ENCODE data around the gene LAMA1. TPM values are rescaled to one million over a fixed set of nuclear protein-coding genes. Genes with fewer than 3 reads are reported as not detected.

LAMA1 gene
- total RNA-seq, 4 donors from 2014 or later = under 0.01 to 1.0 (median 0.60) TPM

DNA sequence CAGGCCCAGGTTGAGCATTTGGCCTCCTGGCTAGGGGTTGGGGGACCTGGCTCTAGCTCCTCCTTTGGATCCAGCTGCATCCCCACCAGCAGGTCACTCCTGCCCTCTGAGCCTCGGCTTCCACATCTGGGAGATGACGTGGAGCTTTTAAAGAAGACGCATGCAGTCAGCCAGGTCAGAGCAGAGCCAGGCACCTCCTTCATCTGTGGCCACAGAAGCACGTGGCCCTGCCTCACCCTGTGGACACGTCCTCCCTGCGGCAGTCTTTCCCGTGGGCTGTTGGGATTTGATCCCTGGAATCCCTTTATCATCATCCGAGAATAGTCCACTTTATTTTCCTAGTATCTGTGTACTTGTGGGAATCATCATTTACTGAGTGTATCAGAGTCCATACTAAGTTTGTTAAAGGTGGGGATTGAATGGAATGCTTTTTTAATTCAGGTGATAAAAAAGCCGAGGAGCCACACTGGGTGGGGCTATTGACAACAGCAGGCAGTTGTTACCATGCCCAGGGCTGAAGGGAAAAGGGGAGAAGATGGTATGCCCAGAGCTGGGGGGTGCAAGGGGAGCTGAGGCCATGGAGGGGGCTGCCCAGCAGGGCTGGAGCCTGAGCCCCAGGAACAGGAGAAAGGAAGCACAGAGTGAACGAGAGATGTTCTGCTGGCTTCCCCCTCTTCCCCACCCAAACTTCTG is 170.1 kb downstream of the LAMA1 start:
- WGBS, 2 donors (ENCODE audit: low coverage in 1 of 2) = 72 to 83% methylated on average over 4 to 9 of the region's 10 CpGs
- H3K36me3 ChIP-seq = no peaks in the 10 kb centered on the region

DNA sequence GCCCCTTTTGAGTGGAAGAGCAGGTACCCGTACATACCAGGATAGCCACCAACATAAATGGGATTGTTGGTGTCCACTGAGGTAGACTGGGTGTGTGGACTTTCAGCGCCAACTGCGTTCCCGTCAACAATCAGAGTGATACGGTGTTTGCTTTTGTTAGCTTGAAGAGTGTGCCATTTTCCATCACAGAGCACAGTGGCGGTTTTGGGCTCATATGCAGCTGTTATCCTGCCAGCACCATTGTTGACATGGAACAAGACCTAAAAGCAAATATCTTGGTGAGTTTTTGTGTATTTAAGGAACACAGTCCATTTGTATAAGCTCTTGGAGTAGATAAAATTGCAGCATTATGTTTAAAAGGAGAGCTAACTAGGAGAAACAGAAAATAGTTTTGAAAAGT is 174.5 kb downstream of the LAMA1 start:
- no peak overlapping the region for H3K4me3 ChIP-seq
- no peak for ATAC-seq

More for the DNA sequence above, 170.1 kb downstream of the LAMA1 start:
- Histone ChIP-seq H3K9me3 (no peaks in the 10 kb centered on the region), H3K27me3 (peaks cover 12% of the 10 kb centered on the region), H3K4me3 (no peak overlapping the region), H3K27ac (no peak overlapping the region), H3K4me1 (no peaks in the 10 kb centered on the region)
- no peak for ATAC-seq
- TF ChIP-seq POLR2A (IDR thresholded peaks at IDR 0.05) (no peak), POLR2AphosphoS5 (IDR thresholded peaks at IDR 0.05) (no peak), EP300 (IDR thresholded peaks at IDR 0.05) (no peak)

DNA sequence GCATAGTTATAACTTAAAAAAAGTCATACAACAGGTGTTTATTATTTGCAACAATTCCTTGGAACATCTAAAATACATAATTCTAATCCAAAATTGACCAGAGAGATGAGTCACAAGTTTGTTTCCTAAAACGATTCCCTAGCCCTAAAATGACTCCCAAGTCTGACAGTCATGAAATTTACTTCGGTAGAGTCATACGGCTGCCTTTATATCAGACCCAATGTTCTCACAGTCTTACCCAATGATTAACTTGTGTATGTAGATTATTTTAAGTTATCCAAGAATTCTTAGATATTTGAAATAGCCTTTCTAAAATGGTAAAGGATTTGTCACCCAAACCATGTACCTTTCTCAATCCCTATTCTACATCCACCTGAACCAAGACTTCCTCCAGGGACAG is 174.9 kb downstream of the LAMA1 start:
- Histone ChIP-seq H3K4me3 (no peak overlapping the region), H3K27ac (no peak overlapping the region), H3K27me3 (peaks cover 8% of the 10 kb centered on the region), H3K9me3 (no peaks in the 10 kb centered on the region), H3K36me3 (no peaks in the 10 kb centered on the region), H3K4me1 (no peaks in the 10 kb centered on the region)
- TF ChIP-seq POLR2A (IDR thresholded peaks at IDR 0.05) = no peak
- TF ChIP-seq POLR2AphosphoS5 (IDR thresholded peaks at IDR 0.05) = no peak
- TF ChIP-seq, protein P1, sequence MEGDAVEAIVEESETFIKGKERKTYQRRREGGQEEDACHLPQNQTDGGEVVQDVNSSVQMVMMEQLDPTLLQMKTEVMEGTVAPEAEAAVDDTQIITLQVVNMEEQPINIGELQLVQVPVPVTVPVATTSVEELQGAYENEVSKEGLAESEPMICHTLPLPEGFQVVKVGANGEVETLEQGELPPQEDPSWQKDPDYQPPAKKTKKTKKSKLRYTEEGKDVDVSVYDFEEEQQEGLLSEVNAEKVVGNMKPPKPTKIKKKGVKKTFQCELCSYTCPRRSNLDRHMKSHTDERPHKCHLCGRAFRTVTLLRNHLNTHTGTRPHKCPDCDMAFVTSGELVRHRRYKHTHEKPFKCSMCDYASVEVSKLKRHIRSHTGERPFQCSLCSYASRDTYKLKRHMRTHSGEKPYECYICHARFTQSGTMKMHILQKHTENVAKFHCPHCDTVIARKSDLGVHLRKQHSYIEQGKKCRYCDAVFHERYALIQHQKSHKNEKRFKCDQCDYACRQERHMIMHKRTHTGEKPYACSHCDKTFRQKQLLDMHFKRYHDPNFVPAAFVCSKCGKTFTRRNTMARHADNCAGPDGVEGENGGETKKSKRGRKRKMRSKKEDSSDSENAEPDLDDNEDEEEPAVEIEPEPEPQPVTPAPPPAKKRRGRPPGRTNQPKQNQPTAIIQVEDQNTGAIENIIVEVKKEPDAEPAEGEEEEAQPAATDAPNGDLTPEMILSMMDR (IDR thresholded peaks at IDR 0.05) = no peak
- TF ChIP-seq EP300 (IDR thresholded peaks at IDR 0.05) = no peak
- ATAC-seq = no peak
- 77 to 78% methylated on average over 3 of the region's 3 CpGs for whole genome bisulfite sequencing, 2 donors (ENCODE audit: low coverage in 1 of 2)

More for the DNA sequence above, 174.5 kb downstream of the LAMA1 start:
- no peaks in the 10 kb centered on the region for H3K9me3 ChIP-seq
- H3K27ac ChIP-seq = no peak overlapping the region
- no peaks in the 10 kb centered on the region for H3K36me3 ChIP-seq
- WGBS, 2 donors (ENCODE audit: low coverage in 1 of 2) = 60 to 90% methylated on average over 2 to 3 of the region's 6 CpGs
- H3K4me1 ChIP-seq = no peaks in the 10 kb centered on the region
- TF ChIP-seq, protein P1 (IDR thresholded peaks at IDR 0.05) = no peak
- no peak for TF ChIP-seq POLR2AphosphoS5 (IDR thresholded peaks at IDR 0.05)
- H3K27me3 ChIP-seq = peaks cover 12% of the 10 kb centered on the region

DNA sequence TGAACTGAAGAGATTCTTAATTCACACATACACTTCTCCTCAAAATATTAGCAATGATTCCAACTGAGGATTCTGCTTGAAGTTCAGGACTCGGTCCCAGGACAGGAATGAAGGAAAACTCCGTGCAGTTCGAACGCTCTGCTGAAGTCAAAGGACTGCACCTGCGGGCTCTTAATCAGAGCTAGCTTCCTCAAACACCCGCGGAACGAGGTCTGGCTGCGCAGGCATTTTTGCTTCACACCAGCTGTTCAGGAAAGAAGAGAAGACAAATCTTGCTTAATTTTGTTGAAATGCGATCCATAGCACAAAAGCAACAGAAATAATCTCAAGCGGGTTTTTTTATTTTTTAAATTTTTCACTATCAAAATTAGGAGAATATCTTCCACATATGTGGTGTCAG is 175.6 kb downstream of the LAMA1 start:
- no peak for ATAC-seq
- H3K9me3 ChIP-seq = no peaks in the 10 kb centered on the region
- no peak overlapping the region for H3K27ac ChIP-seq
- no peak overlapping the region for H3K4me3 ChIP-seq
- no peaks in the 10 kb centered on the region for H3K4me1 ChIP-seq
- TF ChIP-seq POLR2AphosphoS5 (IDR thresholded peaks at IDR 0.05) = no peak
- TF ChIP-seq, protein P1 (IDR thresholded peaks at IDR 0.05) = no peak
- 53 to 64% methylated on average over 11 of the region's 11 CpGs for WGBS, 2 donors (ENCODE audit: low coverage in 1 of 2)
- H3K36me3 ChIP-seq = no peaks in the 10 kb centered on the region
- peaks cover under 1% of the 10 kb centered on the region for H3K27me3 ChIP-seq

DNA sequence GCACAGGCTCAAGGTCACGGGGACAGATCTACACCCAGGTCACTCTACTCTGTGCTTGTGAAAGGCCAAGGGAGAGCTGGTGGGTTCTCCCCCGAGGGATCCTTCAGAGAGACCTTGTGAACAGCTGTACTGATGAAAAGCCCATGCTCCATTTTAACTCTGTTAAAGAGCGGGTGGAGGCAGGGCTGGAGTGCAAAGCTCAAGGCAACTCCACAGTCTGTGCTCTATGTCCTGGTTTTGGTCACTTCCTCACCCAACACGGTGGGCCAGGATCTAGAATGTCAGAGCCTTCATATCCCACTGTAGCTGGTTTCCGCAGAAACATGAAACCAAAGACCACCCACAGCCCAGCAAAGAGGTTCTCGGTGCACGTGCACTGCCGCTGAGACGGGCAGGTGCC is 177.1 kb downstream of the LAMA1 start:
- TF ChIP-seq, protein P1 (IDR thresholded peaks at IDR 0.05) = no peak
- TF ChIP-seq POLR2AphosphoS5 (IDR thresholded peaks at IDR 0.05) = no peak
- no peak for TF ChIP-seq POLR2A (IDR thresholded peaks at IDR 0.05)
- TF ChIP-seq EP300 (IDR thresholded peaks at IDR 0.05) = no peak
- H3K27me3 ChIP-seq = no peaks in the 10 kb centered on the region
- ATAC-seq = no peak

More for the DNA sequence above, 177.1 kb downstream of the LAMA1 start:
- Histone ChIP-seq H3K27ac (no peak overlapping the region), H3K4me1 (no peaks in the 10 kb centered on the region), H3K36me3 (no peaks in the 10 kb centered on the region), H3K4me3 (no peak overlapping the region), H3K9me3 (no peaks in the 10 kb centered on the region)
- 80 to 90% methylated on average over 2 to 7 of the region's 9 CpGs for WGBS, 2 donors (ENCODE audit: low coverage in 1 of 2)
